Karpas-422 (cell line): Measurements from ENCODE around the gene MOB3B. TPM values are rescaled to one million over a fixed set of nuclear protein-coding genes. Genes with fewer than 3 reads are reported as not detected.

ENCODE experiments used
- DNase-seq: peaks from one replicate; pipeline ENCODE4 v3.0.0-alpha.2; 2015
- H2AFZ ChIP-seq: fragments of 200-600 bp; sonication (generic); 2 replicates; pipeline ENCODE4 v1.6.1; 2014; ENCODE audit warnings: antibody characterized with exemption, low read length, mixed read lengths
- H3K27ac ChIP-seq: fragments of 200-600 bp; sonication (generic); 2 replicates; pipeline ENCODE4 v1.5.1; 2014; ENCODE audit warnings: mild to moderate bottlenecking, low read length, moderate library complexity
- H3K27me3 ChIP-seq: fragments of 200-600 bp; sonication (generic); 2 replicates; pipeline ENCODE4 v1.6.1; 2014; ENCODE audit warnings: low read length, mixed read lengths
- H3K36me3 ChIP-seq: fragments of 200-600 bp; sonication (generic); 2 replicates; pipeline ENCODE4 v1.6.1; 2014; ENCODE audit warnings: low read length, mixed read lengths; ENCODE audit not compliant: insufficient read depth
- H3K4me1 ChIP-seq: fragments of 200-600 bp; sonication (generic); 2 replicates; pipeline ENCODE4 v1.6.1; 2014; ENCODE audit warnings: mild to moderate bottlenecking, low read length, mixed read lengths
- H3K4me2 ChIP-seq: fragments of 200-600 bp; sonication (generic); 2 replicates; pipeline ENCODE4 v1.6.1; 2014; ENCODE audit warnings: low read length, low read depth, mild to moderate bottlenecking; ENCODE audit not compliant: poor library complexity, severe bottlenecking
- H3K4me3 ChIP-seq: fragments of 200-600 bp; sonication (generic); 2 replicates; pipeline ENCODE4 v1.5.1; 2014; ENCODE audit warnings: mild to moderate bottlenecking, antibody characterized with exemption, low read length, mixed read lengths
- H3K79me2 ChIP-seq: fragments of 200-600 bp; sonication (generic); 2 replicates; pipeline ENCODE4 v1.6.1; 2014; ENCODE audit warnings: mild to moderate bottlenecking, low read length, mixed read lengths
- H3K9ac ChIP-seq: fragments of 200-600 bp; sonication (generic); 2 replicates; pipeline ENCODE4 v1.6.0; 2014; ENCODE audit warnings: low read length
- H3K9me2 ChIP-seq: fragments of 200-600 bp; sonication (generic), shearing (Covaris generic); replicated peaks from 2 replicates; pipeline ENCODE4 v1.6.0; 2014; ENCODE audit warnings: mild to moderate bottlenecking, low read length, moderate library complexity; ENCODE audit not compliant: insufficient read depth
- H3K9me3 ChIP-seq: fragments of 300-700, 200-600 bp; sonication (generic); 2 replicates; pipeline ENCODE4 v1.6.1; 2014; ENCODE audit warnings: low read length, mixed read lengths
- H4K20me1 ChIP-seq: fragments of 200-600 bp; sonication (generic); 2 replicates; pipeline ENCODE4 v1.6.1; 2014; ENCODE audit warnings: mild to moderate bottlenecking, antibody characterized with exemption, low read length, low read depth; ENCODE audit not compliant: insufficient read depth
- total RNA-seq: library from RNA; depleted of rRNA; stranded (reverse); fragments of >200 nt; shearing (Covaris generic); gene quantifications from 2 replicates; pipeline ENCODE4 v1.2.3, GENCODE V29; 2014; ENCODE audit warnings: low replicate concordance

MOB3B gene
- total RNA-seq, 1 experiment from 2014 or later, result 0.45 TPM

GRCh38 chr9:27395484-27395921, 134.1 kb downstream of the MOB3B start:
- Histone ChIP-seq H3K36me3 (no peaks in the 10 kb centered on the region), H3K4me2 (no peak overlapping the region), H3K9ac (no peak overlapping the region), H3K4me3 (no peak overlapping the region), H4K20me1 (no peaks in the 10 kb centered on the region), H3K4me1 (peaks cover 7% of the 10 kb centered on the region; the same call in 1 of the 2 replicates), H2AFZ (no peak overlapping the region), H3K9me2 (no peaks in the 10 kb centered on the region), H3K79me2 (no peaks in the 10 kb centered on the region), H3K27ac (no peak overlapping the region), H3K9me3 (no peaks in the 10 kb centered on the region), H3K27me3 (no peaks in the 10 kb centered on the region)
- no peak for DNase-seq

- H3K9me2 ChIP-seq, result no peaks in the 10 kb centered on the region
- H3K27me3 ChIP-seq, result no peaks in the 10 kb centered on the region
- H4K20me1 ChIP-seq, result no peaks in the 10 kb centered on the region
- H3K9me3 ChIP-seq, result no peaks in the 10 kb centered on the region
- no peaks in the 10 kb centered on the region for H3K79me2 ChIP-seq
- H2AFZ ChIP-seq, result no peak overlapping the region
- no peak overlapping the region for H3K4me3 ChIP-seq
- H3K4me1 ChIP-seq, result peaks cover 7% of the 10 kb centered on the region; the same call in 1 of the 2 replicates
- no peak for DNase-seq
- no peaks in the 10 kb centered on the region for H3K36me3 ChIP-seq
- no peak overlapping the region for H3K9ac ChIP-seq
- no peak overlapping the region for H3K4me2 ChIP-seq
- H3K27ac ChIP-seq, result no peak overlapping the region
Measured at GRCh38 chr9:27394826-27395201, 134.8 kb downstream of the MOB3B start.

- Histone ChIP-seq H4K20me1 (no peaks in the 10 kb centered on the region), H3K4me2 (no peak overlapping the region), H3K79me2 (no peaks in the 10 kb centered on the region), H3K9me3 (no peaks in the 10 kb centered on the region), H3K9me2 (no peaks in the 10 kb centered on the region), H3K9ac (no peak overlapping the region), H3K4me3 (no peak overlapping the region), H3K4me1 (peaks cover 7% of the 10 kb centered on the region; the same call in 1 of the 2 replicates), H2AFZ (no peak overlapping the region), H3K27ac (no peak overlapping the region), H3K36me3 (no peaks in the 10 kb centered on the region), H3K27me3 (no peaks in the 10 kb centered on the region)
- no peak for DNase-seq
Measured at GRCh38 chr9:27394154-27394825, 135.3 kb downstream of the MOB3B start.

GRCh38 chr9:27393054-27393846, 136.4 kb downstream of the MOB3B start:
- peaks cover 12% of the 10 kb centered on the region for H3K4me1 ChIP-seq
- no peaks in the 10 kb centered on the region for H3K79me2 ChIP-seq
- H3K36me3 ChIP-seq, result no peaks in the 10 kb centered on the region
- H3K9me3 ChIP-seq, result no peaks in the 10 kb centered on the region
- no peaks in the 10 kb centered on the region for H3K9me2 ChIP-seq
- H3K27me3 ChIP-seq, result no peaks in the 10 kb centered on the region
- DNase-seq, result peak; percentile 58
- no peak overlapping the region for H3K27ac ChIP-seq
- H3K4me3 ChIP-seq, result no peak overlapping the region
- H4K20me1 ChIP-seq, result no peaks in the 10 kb centered on the region
- no peak overlapping the region for H3K9ac ChIP-seq
- H2AFZ ChIP-seq, result no peak overlapping the region
- no peak overlapping the region for H3K4me2 ChIP-seq

- H3K4me2 ChIP-seq, result no peak overlapping the region
- H3K4me1 ChIP-seq, result peaks cover 20% of the 10 kb centered on the region
- H3K9ac ChIP-seq, result no peak overlapping the region
Measured at GRCh38 chr9:27392451-27392850, 137.2 kb downstream of the MOB3B start.

GRCh38 chr9:27391040-27391895, 138.3 kb downstream of the MOB3B start:
- no peaks in the 10 kb centered on the region for H4K20me1 ChIP-seq
- no peak overlapping the region for H3K27ac ChIP-seq
- H3K9me3 ChIP-seq, result no peaks in the 10 kb centered on the region
- no peaks in the 10 kb centered on the region for H3K9me2 ChIP-seq
- H3K79me2 ChIP-seq, result no peaks in the 10 kb centered on the region
- H3K27me3 ChIP-seq, result no peaks in the 10 kb centered on the region
- H3K36me3 ChIP-seq, result no peaks in the 10 kb centered on the region
- no peak for DNase-seq
- no peak overlapping the region for H2AFZ ChIP-seq
- H3K9ac ChIP-seq, result no peak overlapping the region
- no peak overlapping the region for H3K4me2 ChIP-seq
- peaks cover 32% of the 10 kb centered on the region for H3K4me1 ChIP-seq
- H3K4me3 ChIP-seq, result no peak overlapping the region

More at GRCh38 chr9:27392451-27392850, 137.2 kb downstream of the MOB3B start:
- Histone ChIP-seq H4K20me1 (no peaks in the 10 kb centered on the region), H3K4me3 (no peak overlapping the region), H3K27me3 (no peaks in the 10 kb centered on the region), H3K27ac (no peak overlapping the region), H3K36me3 (no peaks in the 10 kb centered on the region), H3K9me2 (no peaks in the 10 kb centered on the region), H3K79me2 (no peaks in the 10 kb centered on the region), H3K9me3 (no peaks in the 10 kb centered on the region), H2AFZ (no peak overlapping the region)
- no peak for DNase-seq

GRCh38 chr9:27388150-27388549, 141.5 kb downstream of the MOB3B start:
- Histone ChIP-seq H3K9me3 (no peaks in the 10 kb centered on the region), H2AFZ (no peak overlapping the region), H3K36me3 (no peaks in the 10 kb centered on the region), H3K27ac (no peak overlapping the region), H3K4me1 (peaks cover 49% of the 10 kb centered on the region), H3K9ac (no peak overlapping the region), H3K79me2 (no peaks in the 10 kb centered on the region), H3K4me2 (no peak overlapping the region), H3K9me2 (no peaks in the 10 kb centered on the region), H3K4me3 (no peak overlapping the region), H4K20me1 (no peaks in the 10 kb centered on the region), H3K27me3 (no peaks in the 10 kb centered on the region)
- no peak for DNase-seq

GRCh38 chr9:27387722-27388121, 141.9 kb downstream of the MOB3B start:
- no peak overlapping the region for H3K4me2 ChIP-seq
- no peak overlapping the region for H3K9ac ChIP-seq
- no peaks in the 10 kb centered on the region for H3K36me3 ChIP-seq
- H3K79me2 ChIP-seq, result no peaks in the 10 kb centered on the region
- no peaks in the 10 kb centered on the region for H3K9me2 ChIP-seq
- peaks cover 45% of the 10 kb centered on the region for H3K4me1 ChIP-seq
- no peak overlapping the region for H2AFZ ChIP-seq
- H3K27me3 ChIP-seq, result no peaks in the 10 kb centered on the region
- DNase-seq, result peak; percentile 60
- no peaks in the 10 kb centered on the region for H3K9me3 ChIP-seq
- no peak overlapping the region for H3K27ac ChIP-seq
- no peak overlapping the region for H3K4me3 ChIP-seq
- H4K20me1 ChIP-seq, result no peaks in the 10 kb centered on the region
